GM12801 (cell line): Measurements from ENCODE around the gene OR2T8.

ENCODE experiments used
- TF ChIP-seq, protein P1 (sequence below): IDR thresholded peaks from one replicate; pipeline ENCODE4 v1.5.1; 2011; ENCODE audit warnings: control low read depth; ENCODE audit not compliant: insufficient read length; ENCODE audit errors: extremely low read depth

The OR2T8 gene

GRCh38 chr1:247905910-247906503 lies 14.0 kb upstream of the OR2T8 start:
- TF ChIP-seq, protein P1, sequence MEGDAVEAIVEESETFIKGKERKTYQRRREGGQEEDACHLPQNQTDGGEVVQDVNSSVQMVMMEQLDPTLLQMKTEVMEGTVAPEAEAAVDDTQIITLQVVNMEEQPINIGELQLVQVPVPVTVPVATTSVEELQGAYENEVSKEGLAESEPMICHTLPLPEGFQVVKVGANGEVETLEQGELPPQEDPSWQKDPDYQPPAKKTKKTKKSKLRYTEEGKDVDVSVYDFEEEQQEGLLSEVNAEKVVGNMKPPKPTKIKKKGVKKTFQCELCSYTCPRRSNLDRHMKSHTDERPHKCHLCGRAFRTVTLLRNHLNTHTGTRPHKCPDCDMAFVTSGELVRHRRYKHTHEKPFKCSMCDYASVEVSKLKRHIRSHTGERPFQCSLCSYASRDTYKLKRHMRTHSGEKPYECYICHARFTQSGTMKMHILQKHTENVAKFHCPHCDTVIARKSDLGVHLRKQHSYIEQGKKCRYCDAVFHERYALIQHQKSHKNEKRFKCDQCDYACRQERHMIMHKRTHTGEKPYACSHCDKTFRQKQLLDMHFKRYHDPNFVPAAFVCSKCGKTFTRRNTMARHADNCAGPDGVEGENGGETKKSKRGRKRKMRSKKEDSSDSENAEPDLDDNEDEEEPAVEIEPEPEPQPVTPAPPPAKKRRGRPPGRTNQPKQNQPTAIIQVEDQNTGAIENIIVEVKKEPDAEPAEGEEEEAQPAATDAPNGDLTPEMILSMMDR: no peak

DNA sequence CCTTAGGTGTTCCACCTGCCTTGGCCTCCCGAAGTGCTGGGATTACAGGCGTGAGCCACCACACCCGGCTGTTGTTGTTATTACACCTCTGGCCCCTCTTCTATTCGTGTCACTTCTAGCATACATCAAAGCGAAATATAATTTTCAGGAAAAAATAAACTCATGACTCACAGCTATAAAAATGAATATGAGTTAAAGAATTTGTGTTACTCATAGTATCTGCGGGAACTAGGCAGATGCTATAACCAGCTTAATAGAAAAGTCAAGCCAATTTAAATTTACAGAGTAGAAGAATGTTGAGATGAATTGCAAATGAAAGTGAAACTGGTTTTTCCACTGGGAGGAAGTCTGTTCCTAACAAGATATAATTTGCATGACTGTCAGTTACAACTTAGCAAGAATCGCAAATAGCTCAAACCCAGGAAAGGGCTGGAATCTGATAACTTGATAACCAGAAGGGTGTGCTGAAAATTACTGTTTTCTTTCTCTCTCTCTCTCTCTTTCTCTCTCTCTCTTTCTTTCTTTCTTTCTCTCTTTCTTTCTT lies 13.5 kb upstream of the OR2T8 start:
- TF ChIP-seq, protein P1: no peak

DNA sequence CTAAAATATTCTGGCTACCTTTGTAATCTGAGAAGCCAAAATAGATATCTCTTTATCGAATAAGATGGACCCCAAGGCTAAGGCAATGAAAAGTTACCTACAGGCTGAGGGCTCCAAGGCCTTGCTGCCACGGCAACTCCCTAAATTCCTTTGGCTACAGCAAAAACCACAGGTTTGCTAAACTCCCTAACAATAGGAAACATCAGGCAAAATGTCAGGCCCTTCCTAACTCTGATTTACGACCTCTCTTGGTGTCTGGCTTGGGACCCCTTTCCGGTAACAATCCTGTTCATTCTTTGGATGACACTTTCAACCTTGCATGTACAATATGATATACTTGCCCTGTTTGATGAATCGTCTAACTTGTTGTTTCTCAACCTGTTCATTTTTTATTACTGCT lies 11.3 kb upstream of the OR2T8 start:
- TF ChIP-seq, protein P1: no peak

- TF ChIP-seq, protein P1: no peak
Measured at GRCh38 chr1:247913786-247914185, 6.3 kb upstream of the OR2T8 start.

DNA sequence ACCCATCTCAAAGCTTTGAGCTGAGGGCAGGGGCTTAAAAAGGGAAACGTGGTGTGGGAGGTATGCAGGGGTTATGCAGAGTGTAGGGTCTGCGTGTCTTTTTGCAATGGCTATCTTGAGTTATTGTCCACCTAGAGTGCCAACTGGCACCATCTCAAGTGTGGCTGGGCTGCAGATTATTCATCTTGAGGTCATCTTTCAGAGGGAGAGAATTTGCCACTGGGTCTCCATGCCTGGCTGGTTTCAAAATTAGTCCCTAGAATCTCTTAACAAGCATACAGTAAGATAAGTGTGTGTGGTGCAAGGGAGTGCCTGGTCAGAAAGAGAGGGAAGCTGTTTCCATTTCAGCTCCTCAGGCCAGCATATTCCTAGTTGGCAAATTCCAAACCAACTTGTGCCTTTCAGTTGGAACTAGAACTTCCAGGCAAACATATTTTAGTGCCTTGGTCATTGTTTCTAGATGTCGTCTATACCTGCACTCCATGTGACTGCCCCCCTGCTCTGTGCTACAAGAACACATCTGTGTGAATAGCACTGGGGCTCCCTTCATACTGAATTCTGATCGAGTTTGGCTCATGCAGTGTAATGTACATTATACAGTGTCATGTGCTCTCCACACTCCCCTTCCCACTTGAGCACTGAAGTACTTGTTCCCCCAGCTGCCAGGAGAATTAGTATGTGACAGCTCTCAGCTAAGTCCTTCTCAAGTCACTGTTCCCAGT lies 5.0 kb upstream of the OR2T8 start:
- TF ChIP-seq, protein P1: no peak

DNA sequence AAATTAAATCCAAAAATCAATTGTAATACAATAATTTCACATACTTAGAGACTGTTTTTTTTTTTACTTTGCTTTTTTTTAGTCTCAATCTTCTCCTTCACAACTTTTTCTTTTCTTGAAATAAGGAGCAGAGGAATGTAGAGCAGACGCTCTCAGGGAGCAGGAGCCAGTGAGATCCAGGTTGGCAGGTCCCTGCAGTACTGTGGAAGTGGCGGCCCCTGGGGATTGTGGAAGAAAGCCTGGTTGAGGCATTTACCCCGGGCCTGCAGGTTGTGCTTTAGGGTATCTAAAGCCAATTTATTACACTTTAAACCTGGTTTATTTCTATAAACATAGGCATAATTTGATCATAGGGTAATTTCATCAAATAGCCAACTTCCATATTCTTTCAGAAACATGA lies 3.9 kb downstream of the OR2T8 start:
- TF ChIP-seq, protein P1: no peak

GRCh38 chr1:247924868-247925267 lies 4.8 kb downstream of the OR2T8 start, which contains the start of gene OR2AJ1:
OR2AJ1 (plus strand) TSS chr1:247924889; CDS start chr1:247933769, 8,880 bp downstream.
- TF ChIP-seq, protein P1: no peak
